Measurements from ENCODE around the gene ZNF606.
A peak's percentile ranks its signal among the peaks of the same experiment; 100 is the strongest.

ZNF606 gene

GRCh38 chr19:58045411-58046050, 42.9 kb upstream of the ZNF606 start:
- H3K14ac ChIP-seq (ENCODE audit: low read length): no peak overlapping the region
- no peaks in the 10 kb centered on the region for H3K4me1 ChIP-seq (ENCODE audit: control insufficient read depth in 1 of 2, insufficient read depth in 2 of 2, low read length in 2 of 2)
- no peak overlapping the region for H4K91ac ChIP-seq (ENCODE audit: low read depth, low read length)
- H3K4me2 ChIP-seq (ENCODE audit: low read length): no peak overlapping the region
- H4K12ac ChIP-seq (ENCODE audit: low read depth, low read length): no peak overlapping the region
- no peak overlapping the region for H2AFZ ChIP-seq (ENCODE audit: insufficient read depth, low read length, poor library complexity)
- H2BK120ac ChIP-seq (ENCODE audit: insufficient read depth, low read length, poor library complexity): no peak overlapping the region
- H3K4ac ChIP-seq (ENCODE audit: low read depth, low read length): no peak overlapping the region
- peaks cover 61% of the 10 kb centered on the region for H3K9me3 ChIP-seq (ENCODE audit: insufficient read depth, low read depth, low read length)
- no peak overlapping the region for H3K23ac ChIP-seq (ENCODE audit: low read length)
- H3K27ac ChIP-seq (ENCODE audit: low read depth, low read length): no peak overlapping the region
- H4K8ac ChIP-seq (ENCODE audit: low read depth, low read length): no peak overlapping the region
- no peak for DNase-seq
- no peaks in the 10 kb centered on the region for H3K79me1 ChIP-seq (ENCODE audit: low read length)
- no peak overlapping the region for H2BK5ac ChIP-seq (ENCODE audit: low read depth, low read length, poor library complexity)
- H3K79me2 ChIP-seq (ENCODE audit: control insufficient read depth, insufficient read depth, low read length, poor library complexity): no peaks in the 10 kb centered on the region
- no peak overlapping the region for H3K9ac ChIP-seq (ENCODE audit: low read length)
- peaks cover 3% of the 10 kb centered on the region for H3K27me3 ChIP-seq (ENCODE audit: insufficient read depth, low read length)
- H3K36me3 ChIP-seq (ENCODE audit: control insufficient read depth in 1 of 2, insufficient read depth in 2 of 2, low read length in 2 of 2): no peaks in the 10 kb centered on the region
- no peak overlapping the region for H2AK5ac ChIP-seq (ENCODE audit: low read length)
- peak overlapping the region; percentile 18 for H3K4me3 ChIP-seq (ENCODE audit: low read depth, low read length)
- no CpG with 5 or more reads among the region's 24 CpGs for WGBS (ENCODE audit: extremely low coverage, insufficient coverage, insufficient read length)
- no peak overlapping the region for H2BK12ac ChIP-seq (ENCODE audit: low read length)
- H3K18ac ChIP-seq (ENCODE audit: low read length): no peak overlapping the region

- H3K4me1 ChIP-seq (ENCODE audit: control insufficient read depth in 1 of 2, insufficient read depth in 2 of 2, low read length in 2 of 2): no peaks in the 10 kb centered on the region
Observed at GRCh38 chr19:58044886-58045285, 42.3 kb upstream of the ZNF606 start.

GRCh38 chr19:58044391-58044790, 41.8 kb upstream of the ZNF606 start:
- Histone ChIP-seq H2AK5ac (ENCODE audit: low read length) (no peak overlapping the region), H3K9me3 (ENCODE audit: insufficient read depth, low read depth, low read length) (peaks cover 62% of the 10 kb centered on the region), H3K23ac (ENCODE audit: low read length) (no peak overlapping the region), H3K4me2 (ENCODE audit: low read length) (no peak overlapping the region), H3K4ac (ENCODE audit: low read depth, low read length) (no peak overlapping the region), H3K79me2 (ENCODE audit: control insufficient read depth, insufficient read depth, low read length, poor library complexity) (no peaks in the 10 kb centered on the region), H4K12ac (ENCODE audit: low read depth, low read length) (no peak overlapping the region), H3K4me3 (ENCODE audit: low read depth, low read length) (no peak overlapping the region), H2AFZ (ENCODE audit: insufficient read depth, low read length, poor library complexity) (no peak overlapping the region), H2BK12ac (ENCODE audit: low read length) (no peak overlapping the region), H3K27me3 (ENCODE audit: insufficient read depth, low read length) (peaks cover 3% of the 10 kb centered on the region), H4K8ac (ENCODE audit: low read depth, low read length) (no peak overlapping the region), H3K9ac (ENCODE audit: low read length) (no peak overlapping the region), H3K36me3 (ENCODE audit: control insufficient read depth in 1 of 2, insufficient read depth in 2 of 2, low read length in 2 of 2) (no peaks in the 10 kb centered on the region), H2BK5ac (ENCODE audit: low read depth, low read length, poor library complexity) (no peak overlapping the region), H3K14ac (ENCODE audit: low read length) (no peak overlapping the region), H3K27ac (ENCODE audit: low read depth, low read length) (no peak overlapping the region), H3K4me1 (ENCODE audit: control insufficient read depth in 1 of 2, insufficient read depth in 2 of 2, low read length in 2 of 2) (no peaks in the 10 kb centered on the region), H3K79me1 (ENCODE audit: low read length) (no peaks in the 10 kb centered on the region), H2BK120ac (ENCODE audit: insufficient read depth, low read length, poor library complexity) (no peak overlapping the region), H3K18ac (ENCODE audit: low read length) (no peak overlapping the region), H4K91ac (ENCODE audit: low read depth, low read length) (no peak overlapping the region)
- no peak for DNase-seq
- WGBS (ENCODE audit: extremely low coverage, insufficient coverage, insufficient read length): no CpG with 5 or more reads among the region's 42 CpGs

More at GRCh38 chr19:58044886-58045285, 42.3 kb upstream of the ZNF606 start:
- no peak overlapping the region for H3K23ac ChIP-seq (ENCODE audit: low read length)
- no peak overlapping the region for H2BK5ac ChIP-seq (ENCODE audit: low read depth, low read length, poor library complexity)
- H3K14ac ChIP-seq (ENCODE audit: low read length): no peak overlapping the region
- no peak overlapping the region for H3K27ac ChIP-seq (ENCODE audit: low read depth, low read length)
- no peak overlapping the region for H3K4me3 ChIP-seq (ENCODE audit: low read depth, low read length)
- H2BK12ac ChIP-seq (ENCODE audit: low read length): no peak overlapping the region
- no peaks in the 10 kb centered on the region for H3K79me1 ChIP-seq (ENCODE audit: low read length)
- no peak overlapping the region for H4K8ac ChIP-seq (ENCODE audit: low read depth, low read length)
- H3K27me3 ChIP-seq (ENCODE audit: insufficient read depth, low read length): peaks cover 3% of the 10 kb centered on the region
- no peak overlapping the region for H3K4ac ChIP-seq (ENCODE audit: low read depth, low read length)
- H2AFZ ChIP-seq (ENCODE audit: insufficient read depth, low read length, poor library complexity): no peak overlapping the region
- H2BK120ac ChIP-seq (ENCODE audit: insufficient read depth, low read length, poor library complexity): no peak overlapping the region
- no peak overlapping the region for H3K4me2 ChIP-seq (ENCODE audit: low read length)
- DNase-seq: no peak
- H4K12ac ChIP-seq (ENCODE audit: low read depth, low read length): no peak overlapping the region
- no peak overlapping the region for H3K18ac ChIP-seq (ENCODE audit: low read length)
- no peak overlapping the region for H3K9ac ChIP-seq (ENCODE audit: low read length)
- WGBS (ENCODE audit: extremely low coverage, insufficient coverage, insufficient read length): no CpG with 5 or more reads among the region's 26 CpGs
- H3K79me2 ChIP-seq (ENCODE audit: control insufficient read depth, insufficient read depth, low read length, poor library complexity): no peaks in the 10 kb centered on the region
- no peaks in the 10 kb centered on the region for H3K36me3 ChIP-seq (ENCODE audit: control insufficient read depth in 1 of 2, insufficient read depth in 2 of 2, low read length in 2 of 2)
- H2AK5ac ChIP-seq (ENCODE audit: low read length): no peak overlapping the region
- H3K9me3 ChIP-seq (ENCODE audit: insufficient read depth, low read depth, low read length): peaks cover 64% of the 10 kb centered on the region
- no peak overlapping the region for H4K91ac ChIP-seq (ENCODE audit: low read depth, low read length)

GRCh38 chr19:58042495-58043340, 40.1 kb upstream of the ZNF606 start:
- Histone ChIP-seq H3K4me3 (ENCODE audit: low read depth, low read length) (no peak overlapping the region), H3K79me1 (ENCODE audit: low read length) (no peaks in the 10 kb centered on the region), H3K4me2 (ENCODE audit: low read length) (no peak overlapping the region), H4K12ac (ENCODE audit: low read depth, low read length) (no peak overlapping the region), H3K27me3 (ENCODE audit: insufficient read depth, low read length) (peaks cover 3% of the 10 kb centered on the region), H2BK12ac (ENCODE audit: low read length) (no peak overlapping the region), H4K91ac (ENCODE audit: low read depth, low read length) (no peak overlapping the region), H3K27ac (ENCODE audit: low read depth, low read length) (no peak overlapping the region), H2AK5ac (ENCODE audit: low read length) (no peak overlapping the region), H4K8ac (ENCODE audit: low read depth, low read length) (no peak overlapping the region), H3K9me3 (ENCODE audit: insufficient read depth, low read depth, low read length) (peaks cover 55% of the 10 kb centered on the region), H3K23ac (ENCODE audit: low read length) (no peak overlapping the region), H2BK120ac (ENCODE audit: insufficient read depth, low read length, poor library complexity) (no peak overlapping the region), H3K36me3 (ENCODE audit: control insufficient read depth in 1 of 2, insufficient read depth in 2 of 2, low read length in 2 of 2) (no peaks in the 10 kb centered on the region), H3K4me1 (ENCODE audit: control insufficient read depth in 1 of 2, insufficient read depth in 2 of 2, low read length in 2 of 2) (no peaks in the 10 kb centered on the region), H2BK5ac (ENCODE audit: low read depth, low read length, poor library complexity) (no peak overlapping the region), H3K9ac (ENCODE audit: low read length) (no peak overlapping the region), H3K4ac (ENCODE audit: low read depth, low read length) (no peak overlapping the region), H3K18ac (ENCODE audit: low read length) (no peak overlapping the region), H2AFZ (ENCODE audit: insufficient read depth, low read length, poor library complexity) (no peak overlapping the region), H3K79me2 (ENCODE audit: control insufficient read depth, insufficient read depth, low read length, poor library complexity) (no peaks in the 10 kb centered on the region), H3K14ac (ENCODE audit: low read length) (no peak overlapping the region)
- no CpG with 5 or more reads among the region's 54 CpGs for WGBS (ENCODE audit: extremely low coverage, insufficient coverage, insufficient read length)
- DNase-seq: no peak

Data from trophoblast cell (in vitro differentiated cells and primary cell).